GM18907 (cell line): ENCODE measurements around the gene GPX6.
"Not testable (repeated sequence)": the region's sequence is repeated elsewhere in the genome, so short reads cannot be mapped to it uniquely, and the experiment has no call there.

Experiments
- ATAC-seq: cut with Tn5 transposase; IDR thresholded peaks from one replicate; pipeline ENCODE4 v1.9.1; 2021; ENCODE audit warnings: mild to moderate bottlenecking, moderate library complexity; ENCODE audit not compliant: unreplicated experiment

Gene GPX6

DNA sequence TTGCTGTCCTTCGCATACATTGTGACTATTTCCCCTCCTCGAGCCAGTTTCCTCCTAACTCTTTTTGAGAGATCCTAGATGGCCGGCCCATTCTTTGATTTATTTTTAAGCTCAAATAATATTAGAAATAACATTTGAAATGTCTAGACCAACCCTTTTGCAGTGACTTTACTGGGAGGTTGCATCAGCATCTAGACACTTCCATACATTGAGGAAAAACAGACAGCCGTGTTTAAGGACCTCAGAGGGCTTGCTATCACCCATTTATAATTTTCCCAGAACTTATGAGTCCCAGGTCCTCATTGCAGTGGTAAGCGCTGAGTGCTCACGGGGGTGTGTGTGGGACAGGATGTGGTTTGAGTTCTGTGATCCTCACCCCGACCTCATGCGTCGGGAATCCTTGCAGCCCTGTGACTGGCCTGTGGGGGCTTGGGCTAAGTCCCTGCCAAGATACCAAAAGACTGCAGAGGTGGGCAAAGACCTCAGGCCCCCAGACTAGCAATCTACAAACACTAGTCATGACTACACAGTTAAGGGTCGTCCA is 10.0 kb upstream of the GPX6 start, which contains the start of gene GPX5:
GPX5 (plus strand) TSS at position 386 of the 544 bp plus-strand sequence; CDS start at position 519, 133 bp downstream.
- no peak for ATAC-seq

DNA sequence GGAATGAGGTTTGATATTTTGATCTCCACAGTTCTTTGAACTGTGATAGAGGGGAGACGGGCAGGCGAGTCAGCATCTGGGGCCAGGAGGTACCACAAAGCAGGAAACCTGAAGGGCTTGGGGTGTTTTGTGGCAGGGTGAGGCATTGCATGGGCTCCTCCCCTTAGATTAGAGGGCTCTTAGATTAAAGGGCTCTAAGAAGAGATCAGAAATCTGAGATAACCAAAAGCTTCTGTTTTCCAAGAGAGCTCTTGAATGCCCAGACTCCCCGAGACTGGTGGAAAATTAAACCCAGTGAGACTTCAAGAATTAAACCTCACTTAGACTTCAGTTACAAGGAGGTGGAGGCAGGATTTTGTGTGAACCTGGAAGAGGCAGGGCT is 7.6 kb upstream of the GPX6 start:
- no peak for ATAC-seq

DNA sequence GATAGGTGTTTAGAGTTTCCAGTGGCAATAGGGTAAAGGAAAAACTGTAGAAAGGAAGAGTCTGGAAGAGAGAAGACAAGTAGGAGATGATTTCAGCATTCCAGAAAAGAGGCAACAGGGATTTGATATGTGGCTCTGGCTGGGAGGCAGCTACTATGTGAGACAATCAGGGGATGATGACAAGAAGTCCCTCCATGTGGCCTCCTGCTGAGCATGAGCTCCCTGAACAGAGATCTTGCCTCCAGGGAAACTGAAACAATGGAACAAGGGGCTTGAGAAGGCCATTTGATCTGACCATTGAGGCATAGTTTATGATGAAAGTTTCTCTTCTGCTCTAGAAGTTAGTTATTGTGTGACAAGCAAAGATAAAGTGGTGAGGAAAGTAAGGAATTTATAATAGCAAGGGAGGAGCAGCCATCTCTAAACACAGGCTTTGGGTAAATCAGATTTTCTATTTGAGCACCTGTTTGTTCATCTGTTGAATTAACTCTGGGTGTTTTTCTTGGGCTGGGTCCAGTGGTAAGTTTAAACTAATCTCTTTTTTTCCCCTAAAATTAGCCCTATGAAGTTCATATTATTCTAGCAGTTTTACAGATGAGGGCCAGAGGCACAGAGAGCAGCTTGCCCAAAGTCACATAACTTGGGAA is 7.1 kb upstream of the GPX6 start:
- ATAC-seq: no peak

DNA sequence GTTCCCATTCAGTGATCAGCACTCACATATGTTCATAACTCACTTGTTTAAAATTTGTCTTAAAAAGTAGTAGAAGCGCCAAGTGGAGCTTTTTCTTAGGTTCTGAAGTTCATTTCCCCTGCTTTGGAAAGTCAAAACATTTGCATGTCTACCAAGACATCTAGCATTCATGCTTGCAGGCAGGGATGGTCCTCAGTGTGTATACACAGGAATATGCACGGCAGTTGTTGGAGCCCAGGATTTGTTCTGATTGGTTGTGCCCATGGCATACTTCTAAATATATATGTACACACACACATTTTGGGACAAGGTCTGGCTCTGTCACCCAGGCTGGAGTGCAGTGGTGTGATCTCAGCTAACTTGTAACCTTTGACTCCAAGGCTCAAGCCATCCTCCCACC is 2.4 kb upstream of the GPX6 start:
- ATAC-seq: no peak

DNA sequence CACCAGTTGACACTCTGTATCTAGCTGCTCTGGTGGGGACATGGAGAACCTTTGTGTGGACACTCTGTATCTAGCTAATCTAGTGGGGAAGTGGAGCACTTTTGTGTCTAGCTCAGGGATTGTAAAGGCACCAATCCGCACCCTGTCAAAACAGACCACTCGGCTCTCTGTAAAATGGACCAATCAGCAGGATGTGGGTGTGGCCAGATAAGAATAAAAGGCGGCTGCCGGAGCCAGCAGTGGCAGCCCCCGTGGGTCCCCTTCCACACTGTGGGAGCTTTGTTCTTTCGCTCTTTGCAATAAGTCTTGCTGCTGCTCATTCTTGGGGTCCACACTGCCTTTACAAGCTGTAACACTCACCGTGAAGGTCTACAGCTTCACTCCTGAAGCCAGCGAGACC is 3.2 kb downstream of the GPX6 start:
- not testable (repeated sequence) for ATAC-seq

DNA sequence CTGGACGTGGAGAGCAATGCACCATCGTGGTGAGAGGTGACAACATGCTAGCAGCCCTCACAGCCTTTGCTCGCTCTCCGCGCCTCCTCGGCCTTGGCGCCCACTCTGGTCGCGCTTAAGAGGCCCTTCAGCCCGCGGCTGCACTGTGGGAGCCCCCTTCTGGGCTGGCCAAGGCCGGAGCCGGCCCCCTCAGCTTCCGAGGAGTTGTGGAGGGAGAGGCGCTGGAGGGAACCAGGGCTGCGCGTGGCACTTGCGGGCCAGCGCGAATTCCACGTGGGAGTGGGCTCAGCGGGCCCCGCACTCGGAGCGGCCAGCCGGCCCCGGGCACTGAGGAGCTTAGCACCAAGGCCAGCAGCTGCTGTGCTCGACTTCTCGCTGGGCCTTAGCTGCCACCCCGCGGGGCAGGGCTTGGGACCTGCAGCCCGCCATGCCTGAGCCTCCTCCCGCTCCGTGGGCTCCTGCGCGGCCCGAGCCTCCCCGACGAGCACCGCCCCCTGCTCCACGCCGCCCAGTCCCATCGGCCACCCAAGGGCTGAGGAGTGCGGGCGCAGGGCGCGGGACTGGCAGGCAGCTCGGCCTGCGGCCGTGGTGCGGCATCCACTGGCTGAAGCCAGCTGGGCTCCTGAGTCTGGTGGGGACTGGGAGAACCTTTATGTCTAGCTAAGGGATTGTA is 3.8 kb downstream of the GPX6 start:
- no peak for ATAC-seq

DNA sequence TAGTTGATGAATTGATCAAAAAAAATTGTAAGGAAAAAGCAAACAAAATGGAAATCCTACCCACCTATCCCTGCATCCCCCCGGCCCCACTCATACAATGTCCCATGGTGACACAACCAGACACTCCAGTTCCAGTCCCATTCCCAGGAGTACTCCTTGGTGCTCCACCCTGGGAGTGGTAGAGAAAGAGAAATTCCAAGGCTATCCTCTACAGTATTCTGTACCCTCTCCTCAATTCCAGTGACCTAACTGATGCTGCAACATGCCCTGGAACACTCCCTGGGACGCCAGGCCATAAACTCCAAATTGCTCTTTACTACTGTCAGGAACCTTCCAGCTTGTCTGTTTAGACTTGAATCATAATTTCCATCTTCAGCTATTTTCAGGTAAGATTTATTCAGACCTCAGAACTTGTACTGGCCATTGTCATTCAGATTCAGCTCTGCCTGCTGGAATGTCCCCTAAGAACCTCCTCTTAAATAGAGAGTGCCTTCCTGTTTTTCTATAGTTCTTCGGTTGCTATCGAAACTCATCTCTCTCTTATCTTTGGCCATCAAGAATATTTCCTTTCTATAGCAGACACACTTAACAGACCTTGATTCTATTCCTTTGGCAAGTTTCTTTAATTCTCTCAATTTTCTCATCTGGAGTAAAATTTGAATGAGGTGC is 8.7 kb downstream of the GPX6 start:
- ATAC-seq: no peak

DNA sequence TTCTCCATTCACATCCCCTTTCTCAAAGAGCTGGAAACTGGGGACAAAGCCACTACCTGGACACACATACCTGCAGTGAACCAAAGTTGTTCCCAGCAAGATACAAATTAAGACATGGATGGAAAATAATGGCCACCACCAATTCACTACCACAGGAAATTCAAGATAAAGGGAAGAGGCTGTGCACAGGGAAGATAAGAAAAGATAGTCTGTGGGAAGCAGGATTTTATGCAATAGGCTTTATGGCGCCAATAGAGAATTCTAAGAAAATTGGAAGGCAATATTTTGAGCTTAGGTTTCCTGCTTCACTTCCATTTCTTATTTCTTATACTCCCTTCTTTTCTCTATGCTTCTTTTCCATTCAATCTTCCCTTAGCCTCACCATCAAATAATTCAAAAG is 9.9 kb downstream of the GPX6 start:
- no peak for ATAC-seq

DNA sequence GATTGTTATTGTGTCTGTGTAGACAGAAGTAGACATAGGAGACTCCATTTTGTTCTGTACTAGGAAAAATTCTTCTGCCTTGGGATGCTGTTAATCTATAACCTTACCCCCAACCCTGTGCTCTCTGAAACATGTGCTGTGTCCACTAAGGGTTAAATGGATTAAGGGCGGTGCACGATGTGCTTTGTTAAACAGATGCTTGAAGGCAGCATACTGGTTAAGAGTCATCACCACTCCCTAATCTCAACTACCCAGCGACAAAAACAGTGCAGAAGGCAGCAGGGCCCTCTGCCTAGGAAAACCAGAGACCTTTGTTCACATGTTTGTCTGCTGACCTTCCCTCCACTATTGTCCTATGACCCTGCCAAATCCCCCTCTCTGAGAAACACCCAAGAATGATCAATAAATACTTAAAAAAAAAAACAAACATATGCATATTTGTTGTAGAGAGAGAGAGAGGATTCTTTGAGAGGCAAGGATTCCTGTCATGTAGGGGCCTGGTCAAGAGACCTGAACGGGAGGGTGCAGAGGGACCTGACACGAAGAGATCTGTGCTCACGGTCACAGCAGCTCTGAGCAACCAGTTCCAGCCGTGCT is 12.8 kb downstream of the GPX6 start:
- not testable (repeated sequence) for ATAC-seq

DNA sequence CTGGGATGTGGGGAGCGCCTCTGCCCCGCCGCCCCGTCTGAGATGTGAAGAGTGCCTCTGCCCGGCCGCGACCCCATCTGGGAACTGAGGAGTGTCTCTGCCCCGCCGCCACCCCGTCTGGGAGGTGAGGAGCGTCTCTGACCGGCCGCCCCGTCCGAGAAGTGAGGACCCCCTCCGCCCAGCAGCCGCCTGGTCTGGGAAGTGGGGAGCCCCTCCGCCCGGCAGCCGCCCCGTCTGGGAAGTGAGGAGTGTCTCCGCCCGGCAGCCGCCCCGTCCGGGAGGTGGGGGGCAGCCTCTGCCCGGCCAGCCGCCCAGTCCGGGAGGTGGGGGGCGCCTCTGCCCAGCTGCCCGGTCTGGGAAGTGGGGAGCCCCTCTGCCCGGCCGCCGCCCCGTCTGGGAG is 13.5 kb downstream of the GPX6 start:
- not testable (repeated sequence) for ATAC-seq

DNA sequence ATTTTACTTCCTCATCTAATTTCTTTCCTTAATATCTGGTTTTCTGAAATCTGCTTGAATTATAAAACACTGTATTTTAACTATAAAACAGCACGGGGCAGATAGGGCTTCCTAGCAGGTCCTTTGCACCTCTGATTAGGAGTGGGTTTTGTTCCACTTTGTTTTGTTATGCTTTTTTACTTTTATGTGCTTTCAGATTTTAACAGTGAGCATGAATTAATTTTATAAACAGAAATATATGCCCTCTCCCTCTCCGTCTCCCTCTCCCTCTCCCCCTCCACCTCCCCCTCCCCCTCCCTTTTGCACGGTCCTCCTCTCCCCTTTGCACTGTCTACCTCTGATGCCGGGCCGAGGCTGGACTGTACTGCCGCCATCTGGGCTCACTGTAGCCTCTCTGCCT is 14.3 kb downstream of the GPX6 start:
- no peak for ATAC-seq

DNA sequence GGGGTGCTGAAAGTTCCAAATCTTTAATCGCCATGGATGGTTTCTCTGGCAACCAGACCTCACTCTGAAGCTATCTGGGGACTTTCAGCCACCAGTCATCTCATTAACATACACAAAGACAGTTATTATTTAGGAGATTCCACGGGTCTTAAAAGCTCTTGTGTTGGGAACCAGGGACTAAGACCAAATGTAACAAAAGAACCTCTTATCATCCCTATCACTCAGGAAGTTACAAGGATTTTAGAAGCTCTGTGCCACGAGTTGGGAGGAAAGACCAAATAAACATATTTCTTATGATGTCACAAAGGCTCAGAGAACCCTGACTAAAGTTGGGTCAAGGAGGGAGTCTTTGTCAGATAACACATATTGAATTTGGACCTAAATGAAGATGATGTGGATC is 17.7 kb downstream of the GPX6 start:
- no peak for ATAC-seq

DNA sequence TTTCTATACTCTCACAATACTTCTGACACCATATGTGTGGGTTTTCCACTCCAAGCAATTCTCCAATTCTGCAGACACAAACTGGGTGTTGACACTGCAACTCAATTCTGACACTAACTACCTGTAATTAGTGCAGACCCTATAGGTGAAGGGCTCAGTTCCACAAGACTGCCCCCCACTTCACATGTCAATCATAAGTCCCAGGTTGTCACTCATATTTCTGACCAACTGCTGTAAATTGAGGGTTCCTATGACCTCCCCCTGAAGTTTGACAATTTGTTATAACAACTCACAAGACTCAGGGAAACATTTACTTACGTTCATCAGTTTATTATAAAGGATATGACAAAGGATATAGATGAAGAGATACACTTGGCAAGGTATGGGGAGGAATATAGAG is 18.3 kb downstream of the GPX6 start:
- ATAC-seq: no peak

DNA sequence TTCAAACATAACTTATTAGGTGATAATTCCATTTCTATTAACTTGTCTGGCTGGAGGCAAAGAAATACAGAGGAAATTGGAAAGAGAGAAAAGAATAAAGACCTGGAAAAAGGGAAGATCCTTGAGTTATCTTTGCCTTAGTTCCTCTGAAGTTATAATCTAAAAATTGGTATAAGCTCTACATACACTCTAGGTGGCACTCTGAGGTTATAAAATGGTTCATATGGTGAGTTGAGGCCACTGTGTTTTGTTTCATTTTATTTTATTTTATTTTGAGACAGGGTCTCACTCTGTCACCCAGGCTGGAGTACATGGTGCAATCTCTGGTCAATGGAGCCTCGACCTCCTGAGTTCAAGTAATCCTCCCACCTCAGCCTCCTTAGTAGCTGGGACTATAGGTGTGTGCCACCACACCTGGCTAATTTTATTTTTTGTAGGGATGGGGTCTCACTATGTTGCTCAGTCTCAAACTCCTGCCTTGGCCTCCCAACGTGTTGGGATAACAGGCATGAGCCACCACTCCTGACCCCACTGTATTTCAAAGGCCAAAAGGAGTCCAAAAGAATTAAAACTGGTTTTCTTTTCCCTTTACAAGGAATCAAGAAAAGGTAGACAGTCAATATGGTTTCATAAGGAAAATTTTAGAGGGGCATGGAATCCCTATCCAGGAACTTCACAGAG is 19.4 kb downstream of the GPX6 start:
- ATAC-seq: no peak

DNA sequence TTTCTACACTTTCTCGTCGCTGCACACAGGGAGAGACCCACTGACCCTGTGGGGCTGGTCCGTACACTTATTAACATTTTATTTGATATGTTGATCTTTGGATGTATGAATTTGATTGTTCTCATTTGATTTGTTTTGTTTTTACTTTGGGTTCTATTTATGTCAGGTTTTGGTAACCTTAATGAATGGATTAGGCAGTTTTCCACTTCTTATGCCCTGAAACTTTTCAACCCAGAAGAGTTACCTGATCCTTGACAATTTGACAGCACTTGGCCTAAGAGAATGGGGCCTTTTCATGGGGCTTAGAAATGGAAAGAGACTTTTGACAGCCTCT is 23.6 kb downstream of the GPX6 start:
- no peak for ATAC-seq

DNA sequence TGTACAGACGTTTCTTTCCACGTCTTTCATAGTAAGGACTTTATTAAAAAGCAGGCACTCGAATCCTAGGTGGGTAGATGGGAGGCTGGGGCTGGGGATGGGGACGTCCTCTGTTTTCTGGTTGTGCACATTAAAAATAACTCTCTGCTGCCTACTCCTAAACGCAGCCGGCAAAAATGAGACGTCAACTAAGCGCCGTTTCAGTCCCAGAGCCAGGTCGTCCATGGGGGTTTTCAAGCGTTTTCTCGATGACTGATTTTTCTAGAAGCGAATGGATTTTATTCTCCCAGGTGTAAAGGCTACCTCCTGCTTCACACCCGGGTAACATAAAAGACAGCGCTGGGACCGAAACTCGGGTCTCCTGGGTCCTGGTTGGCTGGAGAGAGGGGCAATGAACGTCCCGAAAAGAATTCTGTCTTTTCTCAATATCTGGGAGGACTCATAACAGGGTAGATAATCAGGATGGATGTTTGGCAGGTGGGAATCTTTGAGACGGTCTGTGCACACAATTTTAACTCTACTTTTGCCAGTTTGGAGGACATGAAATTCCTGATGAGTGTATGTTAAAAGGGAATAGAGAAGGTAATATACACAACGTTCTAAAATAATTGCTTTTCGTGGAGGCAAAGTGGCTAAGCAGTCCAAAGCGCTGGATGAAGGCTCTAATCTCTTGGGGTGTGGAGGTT is 25.2 kb downstream of the GPX6 start:
- ATAC-seq: peak; percentile 15

DNA sequence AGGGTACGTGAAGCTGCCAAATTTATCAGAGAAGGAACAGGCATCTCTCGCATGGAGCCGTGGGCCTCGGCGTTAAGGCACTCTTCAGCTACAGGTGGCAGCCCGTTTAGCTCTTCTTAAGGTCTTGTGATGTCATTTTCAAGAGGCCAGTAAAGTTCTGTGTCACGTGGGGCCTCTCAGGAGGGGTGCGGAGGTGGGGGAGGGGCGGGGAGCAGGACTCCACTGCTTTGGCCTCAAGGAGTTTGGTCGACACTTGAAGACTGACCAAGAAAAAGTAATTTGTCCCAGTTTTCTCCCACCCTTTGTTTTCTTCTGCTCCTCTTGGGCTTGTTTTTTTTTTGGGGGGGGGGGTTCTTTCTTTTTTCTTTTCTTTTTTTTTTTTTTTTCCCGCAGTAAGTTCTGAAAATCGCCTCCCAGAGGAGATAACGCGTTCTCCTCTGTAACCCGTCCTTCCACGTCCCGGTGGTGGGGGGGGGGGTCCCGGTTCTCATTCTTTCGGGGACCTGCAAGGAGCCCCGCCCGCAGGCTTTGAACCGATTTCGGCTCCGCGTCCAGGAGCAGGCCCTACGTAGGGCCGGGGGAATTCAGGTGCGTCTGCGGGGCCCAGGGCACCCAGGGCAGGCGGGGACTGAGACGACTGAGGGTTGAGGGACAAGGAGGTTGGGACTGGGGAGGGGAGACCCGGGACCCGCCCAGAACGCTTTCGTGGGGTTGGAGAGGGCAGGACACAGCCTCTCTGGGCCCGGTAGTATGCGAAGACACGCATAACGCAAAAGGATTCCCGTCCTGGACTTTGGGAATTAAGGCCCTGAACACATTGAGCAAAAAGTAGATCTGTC is 26.0 kb downstream of the GPX6 start:
- ATAC-seq: peak; percentile 53

DNA sequence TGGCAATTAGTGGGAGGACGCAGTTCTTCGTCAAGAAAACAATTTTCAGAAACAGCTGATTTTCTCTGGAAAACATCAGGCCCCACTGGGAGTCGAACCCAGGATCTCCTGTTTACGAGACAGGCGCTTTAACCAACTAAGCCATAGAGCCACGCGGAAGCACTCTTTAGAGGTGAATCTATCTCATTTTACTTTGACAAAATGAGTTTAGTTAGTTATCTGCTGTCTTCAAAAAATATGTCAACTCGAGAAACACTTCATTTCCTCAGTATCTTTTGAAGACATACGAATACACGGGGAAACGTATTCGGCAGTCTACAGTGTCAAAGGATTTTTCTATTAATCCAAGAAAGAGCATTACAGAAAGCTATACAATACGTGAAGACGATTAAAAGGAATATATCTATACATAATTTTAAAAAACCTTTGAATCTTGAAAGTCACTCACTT is 26.7 kb downstream of the GPX6 start:
- no peak for ATAC-seq

DNA sequence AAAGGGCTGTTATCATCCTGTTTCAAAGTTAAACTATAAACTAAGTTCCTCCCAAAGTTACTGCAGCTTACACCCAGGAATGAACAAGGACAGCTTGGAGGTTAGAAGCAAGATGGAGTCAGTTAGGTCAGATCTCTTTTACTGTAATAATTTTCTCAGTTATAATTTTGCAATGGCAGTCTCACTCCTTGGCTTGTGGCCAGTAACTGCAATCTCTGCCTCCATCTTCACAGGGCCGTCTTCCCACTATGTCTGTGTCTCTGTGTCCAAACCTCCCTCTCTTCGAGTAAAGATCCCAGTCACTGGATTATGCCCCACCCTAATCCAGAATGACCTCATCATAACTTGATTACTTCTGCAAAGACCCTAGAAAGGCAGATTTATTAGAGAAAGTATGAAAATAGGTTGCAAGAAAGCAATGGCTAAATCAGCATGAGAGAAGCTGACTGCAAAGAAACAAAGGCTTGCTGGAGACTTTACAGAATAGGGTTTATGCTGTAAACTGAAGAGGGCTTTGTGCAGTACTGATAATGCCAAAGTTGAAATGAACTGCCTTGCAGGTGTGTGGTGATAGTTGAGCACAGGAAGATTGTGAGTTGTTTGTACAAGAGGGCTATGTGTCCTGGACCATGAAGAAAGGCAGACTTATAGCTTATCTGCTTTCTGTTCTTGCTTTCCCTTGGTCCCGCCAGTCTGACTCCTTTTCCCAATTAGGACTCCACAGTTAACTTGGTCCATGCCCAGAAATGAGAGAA is 28.4 kb downstream of the GPX6 start:
- ATAC-seq: no peak
